ENCODE results near the gene TMEM219. TPM values are rescaled to one million over a fixed set of nuclear protein-coding genes. Genes with fewer than 3 reads are reported as not detected.

Gene TMEM219
- total RNA-seq, 1 experiment from 2014 or later: 48.3 TPM

GRCh38 chr16:29943846-29944799, 17.8 kb upstream of the TMEM219 start:
- H3K27me3 ChIP-seq (replicated peaks; ENCODE audit: insufficient read depth, low read depth, low read length, poor library complexity): no peaks in the 10 kb centered on the region
- intact Hi-C loops (cut with micrococcal nuclease; ENCODE audit: unreplicated experiment): no loop called here
- peaks cover 12% of the 10 kb centered on the region for H3K4me1 ChIP-seq (ENCODE audit: insufficient read depth, low read length, poor library complexity, severe bottlenecking)
- no peak overlapping the region for H3K27ac ChIP-seq (ENCODE audit: low read depth, low read length, poor library complexity, severe bottlenecking)
- CTCF ChIA-PET: no interaction called here
- no peak overlapping the region for H3K4me3 ChIP-seq (ENCODE audit: low read depth, low read length, poor library complexity, severe bottlenecking)
- POLR2A ChIA-PET (ENCODE audit: low non-redundant PET): no interaction called here
- no peaks in the 10 kb centered on the region for H3K36me3 ChIP-seq (ENCODE audit: insufficient read depth, low read length, poor library complexity, severe bottlenecking)
- no peaks in the 10 kb centered on the region for H3K9me3 ChIP-seq (ENCODE audit: low read depth, low read length, poor library complexity, severe bottlenecking)
- peak; percentile 80 for DNase-seq (ENCODE audit: low spot score)
- TF ChIP-seq CTCF (conservative IDR thresholded peaks at IDR 0.05; ENCODE audit: low read depth, low read length): peak; percentile 44
- TF ChIP-seq EZH2 (IDR thresholded peaks at IDR 0.05; ENCODE audit: borderline replicate concordance, low read depth, low read length, poor library complexity, severe bottlenecking): no peak
- BruUV-seq (replicated peaks): no TSS peak

GRCh38 chr16:29947897-29948296, 14.0 kb upstream of the TMEM219 start:
- BruUV-seq (replicated peaks): no TSS peak

More at GRCh38 chr16:29947897-29948296, 14.0 kb upstream of the TMEM219 start:
- TF ChIP-seq EZH2 (IDR thresholded peaks at IDR 0.05; ENCODE audit: borderline replicate concordance, low read depth, low read length, poor library complexity, severe bottlenecking): no peak
- no peak for TF ChIP-seq CTCF (conservative IDR thresholded peaks at IDR 0.05; ENCODE audit: low read depth, low read length)
- CTCF ChIA-PET: interaction anchor here (0.5 kb wide), 1 partner anchor 14 kb away, joined by 3 read pairs; the partner anchor contains the start of gene TMEM219
- peaks cover 12% of the 10 kb centered on the region for H3K4me1 ChIP-seq (ENCODE audit: insufficient read depth, low read length, poor library complexity, severe bottlenecking)
- POLR2A ChIA-PET (ENCODE audit: low non-redundant PET): interaction anchor here (0.7 kb wide), 2 partner anchors 32 to 684 kb away, joined by 4 read pairs; no protein-coding TSS in a partner anchor
- no peak overlapping the region for H3K4me3 ChIP-seq (ENCODE audit: low read depth, low read length, poor library complexity, severe bottlenecking)
- no peaks in the 10 kb centered on the region for H3K9me3 ChIP-seq (ENCODE audit: low read depth, low read length, poor library complexity, severe bottlenecking)
- no peaks in the 10 kb centered on the region for H3K27me3 ChIP-seq (replicated peaks; ENCODE audit: insufficient read depth, low read depth, low read length, poor library complexity)
- no peak for DNase-seq (ENCODE audit: low spot score)
- no peaks in the 10 kb centered on the region for H3K36me3 ChIP-seq (ENCODE audit: insufficient read depth, low read length, poor library complexity, severe bottlenecking)
- intact Hi-C loops (cut with micrococcal nuclease; ENCODE audit: unreplicated experiment): no loop called here
- no peak overlapping the region for H3K27ac ChIP-seq (ENCODE audit: low read depth, low read length, poor library complexity, severe bottlenecking)
